ENCODE results near the gene TMEM237. TPM values are rescaled to one million over a fixed set of nuclear protein-coding genes. Genes with fewer than 3 reads are reported as not detected.

Gene TMEM237
- total and polyA plus RNA-seq, 2 donors (not counting 1 experiment from before 2014, with no cell fraction given): 0.76 to 4.2 TPM

DNA sequence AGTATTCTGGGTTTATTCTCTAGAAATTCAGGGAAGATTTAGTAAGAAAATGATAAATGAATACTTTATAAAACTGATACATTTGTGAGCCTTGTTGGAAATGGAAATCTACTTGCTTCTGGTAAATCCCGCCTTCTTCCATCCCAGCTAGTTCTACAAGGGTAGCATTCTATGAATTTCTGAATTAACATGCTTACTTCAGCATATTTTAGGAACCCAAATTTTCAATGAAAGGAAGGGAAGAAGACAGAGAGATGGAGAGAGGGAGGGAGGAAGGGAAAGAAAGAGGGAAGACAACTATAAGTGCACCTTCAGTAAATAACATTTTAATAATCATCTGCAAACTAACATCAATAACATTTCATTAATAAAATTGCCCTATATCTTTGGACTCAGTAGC is 26.6 kb upstream of the TMEM237 start:
- no peak overlapping the region for H3K27ac ChIP-seq (ENCODE audit: low read length in 2 of 2)
- no peaks in the 10 kb centered on the region for H3K27me3 ChIP-seq (replicated peaks in 1 of 4; ENCODE audit: control extremely low read depth in 1 of 4, control insufficient read depth in 3 of 4, insufficient read depth in 4 of 4, low read length in 3 of 4)
- H4K20me1 ChIP-seq (ENCODE audit: control insufficient read depth, insufficient read depth, low read length, poor library complexity, severe bottlenecking): no peaks in the 10 kb centered on the region
- DNase-seq (no peak), ATAC-seq (ENCODE audit: low read depth) (no peak)
- no peaks in the 10 kb centered on the region for H3K36me3 ChIP-seq (replicated peaks in 1 of 2; ENCODE audit: control extremely low read depth in 1 of 2, control insufficient read depth in 1 of 2, extremely low read depth in 1 of 2, insufficient read depth in 2 of 2, low read length in 1 of 2)
- Mint-ChIP-seq H3K4me3 (no peak overlapping the region), H3K27me3 (peaks cover 4% of the 10 kb centered on the region), H3K9me3 (ENCODE audit: insufficient read depth) (no peaks in the 10 kb centered on the region), H3K4me1 (no peaks in the 10 kb centered on the region), H3K27ac (no peak overlapping the region)
- no peak for TF ChIP-seq EZH2 (IDR thresholded peaks at IDR 0.05; ENCODE audit: borderline replicate concordance, insufficient read depth, low read depth, low read length, poor library complexity, severe bottlenecking)
- TF ChIP-seq, protein P1, sequence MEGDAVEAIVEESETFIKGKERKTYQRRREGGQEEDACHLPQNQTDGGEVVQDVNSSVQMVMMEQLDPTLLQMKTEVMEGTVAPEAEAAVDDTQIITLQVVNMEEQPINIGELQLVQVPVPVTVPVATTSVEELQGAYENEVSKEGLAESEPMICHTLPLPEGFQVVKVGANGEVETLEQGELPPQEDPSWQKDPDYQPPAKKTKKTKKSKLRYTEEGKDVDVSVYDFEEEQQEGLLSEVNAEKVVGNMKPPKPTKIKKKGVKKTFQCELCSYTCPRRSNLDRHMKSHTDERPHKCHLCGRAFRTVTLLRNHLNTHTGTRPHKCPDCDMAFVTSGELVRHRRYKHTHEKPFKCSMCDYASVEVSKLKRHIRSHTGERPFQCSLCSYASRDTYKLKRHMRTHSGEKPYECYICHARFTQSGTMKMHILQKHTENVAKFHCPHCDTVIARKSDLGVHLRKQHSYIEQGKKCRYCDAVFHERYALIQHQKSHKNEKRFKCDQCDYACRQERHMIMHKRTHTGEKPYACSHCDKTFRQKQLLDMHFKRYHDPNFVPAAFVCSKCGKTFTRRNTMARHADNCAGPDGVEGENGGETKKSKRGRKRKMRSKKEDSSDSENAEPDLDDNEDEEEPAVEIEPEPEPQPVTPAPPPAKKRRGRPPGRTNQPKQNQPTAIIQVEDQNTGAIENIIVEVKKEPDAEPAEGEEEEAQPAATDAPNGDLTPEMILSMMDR (IDR thresholded peaks at IDR 0.05): no peak
- intact Hi-C loops (cut with micrococcal nuclease): no loop called here
- no peaks in the 10 kb centered on the region for H3K79me2 ChIP-seq (ENCODE audit: control insufficient read depth, insufficient read depth, low read length)
- no peak overlapping the region for H3K9ac ChIP-seq (ENCODE audit: low read length)
- H2AFZ ChIP-seq (ENCODE audit: insufficient read depth, low read depth, low read length, poor library complexity, severe bottlenecking): no peak overlapping the region
- WGBS (ENCODE audit: insufficient coverage): no CpG with 5 or more reads among the region's 1 CpG
- H3K4me3 ChIP-seq (ENCODE audit: control extremely low read depth in 1 of 5, extremely low read depth in 1 of 5, insufficient read depth in 1 of 5, low read depth in 2 of 5, low read length in 4 of 5): no peak overlapping the region
- no peaks in the 10 kb centered on the region for H3K9me3 ChIP-seq (ENCODE audit: control extremely low read depth in 1 of 3, control insufficient read depth in 2 of 3, insufficient read depth in 1 of 3, low read length in 2 of 3)
- H3K4me1 ChIP-seq (ENCODE audit: control insufficient read depth in 2 of 2, insufficient read depth in 2 of 2, low read length in 2 of 2): no peaks in the 10 kb centered on the region
- POLR2A ChIA-PET: no interaction called here
- H3K4me2 ChIP-seq (replicated peaks; ENCODE audit: low read depth, low read length, poor library complexity, severe bottlenecking): no peak overlapping the region
- CTCF ChIA-PET: no interaction called here

DNA sequence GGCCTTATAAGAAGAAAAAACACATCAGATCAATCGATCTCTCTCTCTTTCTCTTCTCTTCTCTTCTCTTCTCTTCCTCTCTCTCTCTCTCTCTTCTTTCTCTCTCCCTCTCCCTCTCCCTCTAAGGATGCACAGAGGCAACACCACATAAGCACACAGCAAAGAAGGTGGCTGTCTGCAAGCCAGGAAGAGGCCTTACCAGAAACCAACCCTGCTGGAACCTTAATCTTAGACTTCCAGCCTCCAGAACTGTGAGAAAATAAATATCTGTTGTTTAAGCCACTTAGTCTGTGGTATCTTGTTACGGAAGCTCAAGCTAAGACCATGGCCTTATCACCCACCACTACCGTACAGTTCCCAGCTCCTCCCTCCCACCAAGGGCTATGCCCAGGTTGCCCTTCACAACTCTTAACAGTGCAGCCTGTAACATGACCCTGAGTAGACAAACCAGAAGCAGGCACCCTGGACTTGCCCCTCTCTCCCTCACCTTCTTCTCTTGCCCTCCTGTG is 25.2 kb upstream of the TMEM237 start:
- no peaks in the 10 kb centered on the region for H3K9me3 Mint-ChIP-seq (ENCODE audit: insufficient read depth)
- Histone ChIP-seq H3K4me2 (replicated peaks; ENCODE audit: low read depth, low read length, poor library complexity, severe bottlenecking) (no peak overlapping the region), H3K4me3 (ENCODE audit: control extremely low read depth in 1 of 5, extremely low read depth in 1 of 5, insufficient read depth in 1 of 5, low read depth in 2 of 5, low read length in 4 of 5) (no peak overlapping the region), H3K4me1 (ENCODE audit: control insufficient read depth in 2 of 2, insufficient read depth in 2 of 2, low read length in 2 of 2) (no peaks in the 10 kb centered on the region), H3K9me3 (ENCODE audit: control extremely low read depth in 1 of 3, control insufficient read depth in 2 of 3, insufficient read depth in 1 of 3, low read length in 2 of 3) (no peaks in the 10 kb centered on the region), H2AFZ (ENCODE audit: insufficient read depth, low read depth, low read length, poor library complexity, severe bottlenecking) (no peak overlapping the region), H3K79me2 (ENCODE audit: control insufficient read depth, insufficient read depth, low read length) (no peaks in the 10 kb centered on the region), H3K27me3 (replicated peaks in 1 of 4; ENCODE audit: control extremely low read depth in 1 of 4, control insufficient read depth in 3 of 4, insufficient read depth in 4 of 4, low read length in 3 of 4) (no peaks in the 10 kb centered on the region), H3K36me3 (replicated peaks in 1 of 2; ENCODE audit: control extremely low read depth in 1 of 2, control insufficient read depth in 1 of 2, extremely low read depth in 1 of 2, insufficient read depth in 2 of 2, low read length in 1 of 2) (no peaks in the 10 kb centered on the region), H4K20me1 (ENCODE audit: control insufficient read depth, insufficient read depth, low read length, poor library complexity, severe bottlenecking) (no peaks in the 10 kb centered on the region), H3K9ac (ENCODE audit: low read length) (no peak overlapping the region), H3K27ac (ENCODE audit: low read length in 2 of 2) (no peak overlapping the region)
- ChIA-PET CTCF (interaction anchor here (1.1 to 1.5 kb wide), 2 partner anchors 509 to 511 kb away, joined by 4 read pairs; no protein-coding TSS in a partner anchor), POLR2A (no interaction called here)
- no peak overlapping the region for H3K4me3 Mint-ChIP-seq
- intact Hi-C loops (cut with micrococcal nuclease): no loop called here
- WGBS (ENCODE audit: insufficient coverage): 90% methylated on average over 2 of the region's 3 CpGs
- no peaks in the 10 kb centered on the region for H3K4me1 Mint-ChIP-seq
- ATAC-seq (ENCODE audit: low read depth) (no peak), DNase-seq (no peak)
- peaks cover 10% of the 10 kb centered on the region for H3K27me3 Mint-ChIP-seq
- TF ChIP-seq, protein P1 (IDR thresholded peaks at IDR 0.05): no peak
- TF ChIP-seq EZH2 (IDR thresholded peaks at IDR 0.05; ENCODE audit: borderline replicate concordance, insufficient read depth, low read depth, low read length, poor library complexity, severe bottlenecking): no peak
- no peak overlapping the region for H3K27ac Mint-ChIP-seq
